ENCODE data around the gene CCDC13. TPM values are rescaled to one million over a fixed set of nuclear protein-coding genes. Genes with fewer than 3 reads are reported as not detected.

Gene CCDC13
- total and polyA plus RNA-seq, 2 of the 13 experiments (the other 11 are each of a cell fraction or from before 2014, with no cell fraction given): 0.22 to 0.51 TPM

DNA sequence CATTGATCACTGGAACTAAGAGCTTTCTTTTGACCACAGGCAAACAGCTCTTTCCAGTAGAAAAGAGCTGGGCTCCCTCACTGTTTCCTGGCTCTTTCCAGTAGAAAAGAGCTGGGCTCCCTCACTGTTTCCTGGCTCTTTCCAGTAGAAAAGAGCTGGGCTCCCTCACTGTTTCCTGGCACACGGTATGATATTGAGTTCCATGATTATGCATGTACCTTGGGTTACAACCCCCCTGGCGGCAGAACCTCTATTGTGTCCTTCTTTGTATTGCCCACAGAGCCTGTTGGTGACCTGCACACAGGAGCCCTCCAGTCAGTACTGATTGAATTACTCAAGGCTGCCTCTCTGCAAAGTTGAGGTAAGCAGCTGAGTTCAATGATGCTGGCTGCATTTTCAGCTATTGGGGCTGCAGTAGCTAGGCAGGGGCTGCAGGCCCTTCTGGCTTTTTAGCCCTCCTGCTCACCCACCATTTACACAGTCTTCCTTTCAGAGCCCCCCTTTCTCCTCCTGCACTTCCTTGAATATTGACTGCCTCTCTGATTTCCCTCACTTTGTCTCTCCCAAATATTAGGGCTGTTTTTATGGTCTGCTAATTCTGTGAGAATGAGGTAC, 46.4 kb upstream of the CCDC13 start (continued):
- TF ChIP-seq, protein P1, sequence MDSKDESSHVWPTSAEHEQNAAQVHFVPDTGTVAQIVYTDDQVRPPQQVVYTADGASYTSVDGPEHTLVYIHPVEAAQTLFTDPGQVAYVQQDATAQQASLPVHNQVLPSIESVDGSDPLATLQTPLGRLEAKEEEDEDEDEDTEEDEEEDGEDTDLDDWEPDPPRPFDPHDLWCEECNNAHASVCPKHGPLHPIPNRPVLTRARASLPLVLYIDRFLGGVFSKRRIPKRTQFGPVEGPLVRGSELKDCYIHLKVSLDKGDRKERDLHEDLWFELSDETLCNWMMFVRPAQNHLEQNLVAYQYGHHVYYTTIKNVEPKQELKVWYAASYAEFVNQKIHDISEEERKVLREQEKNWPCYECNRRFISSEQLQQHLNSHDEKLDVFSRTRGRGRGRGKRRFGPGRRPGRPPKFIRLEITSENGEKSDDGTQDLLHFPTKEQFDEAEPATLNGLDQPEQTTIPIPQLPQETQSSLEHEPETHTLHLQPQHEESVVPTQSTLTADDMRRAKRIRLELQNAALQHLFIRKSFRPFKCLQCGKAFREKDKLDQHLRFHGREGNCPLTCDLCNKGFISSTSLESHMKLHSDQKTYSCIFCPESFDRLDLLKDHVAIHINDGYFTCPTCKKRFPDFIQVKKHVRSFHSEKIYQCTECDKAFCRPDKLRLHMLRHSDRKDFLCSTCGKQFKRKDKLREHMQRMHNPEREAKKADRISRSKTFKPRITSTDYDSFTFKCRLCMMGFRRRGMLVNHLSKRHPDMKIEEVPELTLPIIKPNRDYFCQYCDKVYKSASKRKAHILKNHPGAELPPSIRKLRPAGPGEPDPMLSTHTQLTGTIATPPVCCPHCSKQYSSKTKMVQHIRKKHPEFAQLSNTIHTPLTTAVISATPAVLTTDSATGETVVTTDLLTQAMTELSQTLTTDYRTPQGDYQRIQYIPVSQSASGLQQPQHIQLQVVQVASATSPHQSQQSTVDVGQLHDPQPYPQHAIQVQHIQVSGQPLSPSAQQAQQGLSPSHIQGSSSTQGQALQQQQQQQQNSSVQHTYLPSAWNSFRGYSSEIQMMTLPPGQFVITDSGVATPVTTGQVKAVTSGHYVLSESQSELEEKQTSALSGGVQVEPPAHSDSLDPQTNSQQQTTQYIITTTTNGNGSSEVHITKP (CRISPR knock-in tag; IDR thresholded peaks at IDR 0.05; ENCODE audit: low read depth): 0 out of 2 replicates have a peak, but pooled peaks have one; percentile 32
- TF ChIP-seq SALL1 (CRISPR knock-in tag; IDR thresholded peaks at IDR 0.05) (peak; percentile 71), ZNF589 (CRISPR knock-in tag; conservative IDR thresholded peaks at IDR 0.05) (no peak), ZNF605 (CRISPR knock-in tag; IDR thresholded peaks at IDR 0.05) (0 out of 2 replicates have a peak, but pooled peaks have one; percentile 54), SAP130 (CRISPR knock-in tag; IDR thresholded peaks at IDR 0.05; ENCODE audit: low read depth) (peak; percentile 26; the same call in 1 of the 2 replicates), ZNF850 (CRISPR knock-in tag; conservative IDR thresholded peaks at IDR 0.05) (peak; percentile 89; the same call in 1 of the 2 replicates), SOX6 (IDR thresholded peaks at IDR 0.05) (no peak), SOX6 (CRISPR knock-in tag; IDR thresholded peaks at IDR 0.05) (peak; percentile 40), ZNF644 (CRISPR knock-in tag; IDR thresholded peaks at IDR 0.05; ENCODE audit: low read depth) (peak; percentile 63), GATAD2A (CRISPR knock-in tag; IDR thresholded peaks at IDR 0.05) (0 out of 2 replicates have a peak, but pooled peaks have one; percentile 26), MED1 (CRISPR knock-in tag; IDR thresholded peaks at IDR 0.05) (peak; percentile 32; the same call in 1 of the 2 replicates), ZNF292 (CRISPR knock-in tag; IDR thresholded peaks at IDR 0.05; ENCODE audit: borderline replicate concordance, low read depth) (peak; percentile 67; the same call in 1 of the 2 replicates), EEA1 (CRISPR knock-in tag; IDR thresholded peaks at IDR 0.05; ENCODE audit: borderline replicate concordance) (no peak), TBX3 (IDR thresholded peaks at IDR 0.05; ENCODE audit: borderline replicate concordance) (no peak), CEBPB (IDR thresholded peaks at IDR 0.05; ENCODE audit: borderline replicate concordance, low read depth, low read length) (no peak), ZNF224 (CRISPR knock-in tag; IDR thresholded peaks at IDR 0.05) (0 out of 2 replicates have a peak, but pooled peaks have one; percentile 48), SOX13 (IDR thresholded peaks at IDR 0.05) (no peak), SOX13 (CRISPR knock-in tag; conservative IDR thresholded peaks at IDR 0.05 in 1 of 2, IDR thresholded peaks at IDR 0.05 in 1 of 2) (peak in 1 of 2 experiments; percentile 41; a peak in 1 of 4 replicates), STAG1 (CRISPR knock-in tag; IDR thresholded peaks at IDR 0.05) (peak; percentile 43)
- TF ChIP-seq, protein P2, sequence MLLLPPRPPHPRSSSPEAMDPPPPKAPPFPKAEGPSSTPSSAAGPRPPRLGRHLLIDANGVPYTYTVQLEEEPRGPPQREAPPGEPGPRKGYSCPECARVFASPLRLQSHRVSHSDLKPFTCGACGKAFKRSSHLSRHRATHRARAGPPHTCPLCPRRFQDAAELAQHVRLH (CRISPR knock-in tag; IDR thresholded peaks at IDR 0.05; ENCODE audit: borderline replicate concordance, low read depth): peak; percentile 47; the same call in 1 of the 2 replicates
- TF ChIP-seq, protein P3, sequence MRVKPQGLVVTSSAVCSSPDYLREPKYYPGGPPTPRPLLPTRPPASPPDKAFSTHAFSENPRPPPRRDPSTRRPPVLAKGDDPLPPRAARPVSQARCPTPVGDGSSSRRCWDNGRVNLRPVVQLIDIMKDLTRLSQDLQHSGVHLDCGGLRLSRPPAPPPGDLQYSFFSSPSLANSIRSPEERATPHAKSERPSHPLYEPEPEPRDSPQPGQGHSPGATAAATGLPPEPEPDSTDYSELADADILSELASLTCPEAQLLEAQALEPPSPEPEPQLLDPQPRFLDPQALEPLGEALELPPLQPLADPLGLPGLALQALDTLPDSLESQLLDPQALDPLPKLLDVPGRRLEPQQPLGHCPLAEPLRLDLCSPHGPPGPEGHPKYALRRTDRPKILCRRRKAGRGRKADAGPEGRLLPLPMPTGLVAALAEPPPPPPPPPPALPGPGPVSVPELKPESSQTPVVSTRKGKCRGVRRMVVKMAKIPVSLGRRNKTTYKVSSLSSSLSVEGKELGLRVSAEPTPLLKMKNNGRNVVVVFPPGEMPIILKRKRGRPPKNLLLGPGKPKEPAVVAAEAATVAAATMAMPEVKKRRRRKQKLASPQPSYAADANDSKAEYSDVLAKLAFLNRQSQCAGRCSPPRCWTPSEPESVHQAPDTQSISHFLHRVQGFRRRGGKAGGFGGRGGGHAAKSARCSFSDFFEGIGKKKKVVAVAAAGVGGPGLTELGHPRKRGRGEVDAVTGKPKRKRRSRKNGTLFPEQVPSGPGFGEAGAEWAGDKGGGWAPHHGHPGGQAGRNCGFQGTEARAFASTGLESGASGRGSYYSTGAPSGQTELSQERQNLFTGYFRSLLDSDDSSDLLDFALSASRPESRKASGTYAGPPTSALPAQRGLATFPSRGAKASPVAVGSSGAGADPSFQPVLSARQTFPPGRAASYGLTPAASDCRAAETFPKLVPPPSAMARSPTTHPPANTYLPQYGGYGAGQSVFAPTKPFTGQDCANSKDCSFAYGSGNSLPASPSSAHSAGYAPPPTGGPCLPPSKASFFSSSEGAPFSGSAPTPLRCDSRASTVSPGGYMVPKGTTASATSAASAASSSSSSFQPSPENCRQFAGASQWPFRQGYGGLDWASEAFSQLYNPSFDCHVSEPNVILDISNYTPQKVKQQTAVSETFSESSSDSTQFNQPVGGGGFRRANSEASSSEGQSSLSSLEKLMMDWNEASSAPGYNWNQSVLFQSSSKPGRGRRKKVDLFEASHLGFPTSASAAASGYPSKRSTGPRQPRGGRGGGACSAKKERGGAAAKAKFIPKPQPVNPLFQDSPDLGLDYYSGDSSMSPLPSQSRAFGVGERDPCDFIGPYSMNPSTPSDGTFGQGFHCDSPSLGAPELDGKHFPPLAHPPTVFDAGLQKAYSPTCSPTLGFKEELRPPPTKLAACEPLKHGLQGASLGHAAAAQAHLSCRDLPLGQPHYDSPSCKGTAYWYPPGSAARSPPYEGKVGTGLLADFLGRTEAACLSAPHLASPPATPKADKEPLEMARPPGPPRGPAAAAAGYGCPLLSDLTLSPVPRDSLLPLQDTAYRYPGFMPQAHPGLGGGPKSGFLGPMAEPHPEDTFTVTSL (CRISPR knock-in tag; IDR thresholded peaks at IDR 0.05; ENCODE audit: borderline replicate concordance): 0 out of 2 replicates have a peak, but pooled peaks have one; percentile 48

Measured in HepG2 (cell line).